Esophagus muscularis mucosa (tissue), 4 donors: Measurements from ENCODE around the gene ARHGAP32. TPM values are rescaled to one million over a fixed set of nuclear protein-coding genes. Genes with fewer than 3 reads are reported as not detected.

Experiments used
- DNase-seq: peaks from one replicate; pipeline ENCODE4 v3.0.0-alpha.2; 2017; ENCODE audit errors: extremely low spot score
- H3K27ac ChIP-seq, 4 donors: fragments of 200-600 bp; sonication (generic); replicated peaks in 1 of 4; 1 replicate in 3 of 4; 2 replicates in 1 of 4; pipeline ENCODE4 v1.5.1; 2016 to 2019; ENCODE audit warnings: mild to moderate bottlenecking in 1 of 4
- H3K27me3 ChIP-seq, 4 donors: fragments of 200-600 bp; sonication (generic); one replicate each; pipeline versions ENCODE4 v1.5.1 to v1.6.0; 2016 to 2019
- H3K36me3 ChIP-seq, 4 donors: fragments of 200-600 bp; sonication (generic); one replicate each; pipeline ENCODE4 v1.5.1; 2016 to 2019
- H3K4me1 ChIP-seq, 4 donors: fragments of 200-600 bp; sonication (generic); one replicate each; pipeline ENCODE4 v1.5.1; 2016 to 2019
- H3K4me3 ChIP-seq, 4 donors: fragments of 200-600 bp; sonication (generic); 1 replicate in 2 of 4; 2 replicates in 2 of 4; pipeline ENCODE4 v1.5.1; 2016 to 2019; ENCODE audit warnings: mild to moderate bottlenecking in 4 of 4, moderate library complexity in 1 of 4
- H3K9me3 ChIP-seq, 4 donors: fragments of 200-600 bp; sonication (generic); 1 replicate in 3 of 4; 2 replicates in 1 of 4; pipeline ENCODE4 v1.5.1; 2016 to 2019
- CTCF ChIP-seq, 3 experiments: fragments of 200-600 bp in 2 of 3; fragments of 450-650 bp in 1 of 3; sonication (generic) in 2 of 3; IDR thresholded peaks; one replicate each; pipeline ENCODE4 v1.5.1; 2017 to 2019; ENCODE audit warnings: antibody characterized with exemption in 3 of 3, mild to moderate bottlenecking in 2 of 3, moderate library complexity in 1 of 3
- EP300 ChIP-seq: sonication (generic); formaldehyde crosslinking; IDR thresholded peaks from one replicate; pipeline ENCODE4 v1.6.1; 2017; ENCODE audit warnings: antibody characterized with exemption
- POLR2A ChIP-seq: fragments of 450-650 bp; IDR thresholded peaks from one replicate; pipeline ENCODE4 v1.6.1; 2017; ENCODE audit warnings: antibody characterized with exemption, moderate library complexity, mild to moderate bottlenecking, low read depth
- POLR2AphosphoS5 ChIP-seq, 2 donors: sonication (generic); formaldehyde crosslinking; IDR thresholded peaks; one replicate each; pipeline ENCODE4 v1.6.1; 2017; ENCODE audit warnings: antibody characterized with exemption in 2 of 2
- WGBS: methylation state at CpG from one replicate; pipeline ENCODE4 v1.1.5; 2018; 5-methylcytosine and 5-hydroxymethylcytosine counted together
- intact Hi-C: fragments of 100-400 bp; cut with DNase I; formaldehyde crosslinking; loops from one replicate; pipeline ENCODE4 v1.15.1; 2023
- total RNA-seq, 4 donors: library from RNA; depleted of rRNA; stranded (reverse); fragments of >200 nt; gene quantifications; one replicate each; pipeline versions ENCODE4 v1.1.0 to v1.2.1, GENCODE V29; 2016

The ARHGAP32 gene
- total RNA-seq, 4 donors from 2014 or later, result 11.9 to 17.0 (median 15.8) TPM

- Histone ChIP-seq H3K36me3 (no peaks in the 10 kb centered on the region), H3K4me3 (no peak overlapping the region), H3K27ac (no peak overlapping the region), H3K9me3 (no peaks in the 10 kb centered on the region), H3K27me3 (peaks cover 0 to 26% (median 0%) of the 10 kb centered on the region in 4 donors), H3K4me1 (no peaks in the 10 kb centered on the region)
- no peak for TF ChIP-seq POLR2A
- TF ChIP-seq POLR2AphosphoS5 (IDR thresholded peaks at IDR 0.05), result no peak
- TF ChIP-seq EP300, result no peak
- no peak for TF ChIP-seq CTCF (IDR thresholded peaks at IDR 0.05)
- WGBS, result 86% methylated on average over 7 of the region's 8 CpGs
- no peak for DNase-seq
- intact Hi-C loops, result no loop called here
Measured at GRCh38 chr11:128941110-128941509, 251.0 kb downstream of the ARHGAP32 start.

- no peak for DNase-seq
- Histone ChIP-seq H3K4me3 (no peak overlapping the region), H3K4me1 (no peaks in the 10 kb centered on the region), H3K27me3 (peaks cover 0 to 26% (median 0%) of the 10 kb centered on the region in 4 donors), H3K36me3 (no peaks in the 10 kb centered on the region), H3K27ac (no peak overlapping the region), H3K9me3 (no peaks in the 10 kb centered on the region)
- whole genome bisulfite sequencing, result 92% methylated on average over 6 of the region's 15 CpGs
- TF ChIP-seq CTCF (IDR thresholded peaks at IDR 0.05), result no peak
- no peak for TF ChIP-seq POLR2AphosphoS5 (IDR thresholded peaks at IDR 0.05)
- TF ChIP-seq POLR2A, result no peak
- TF ChIP-seq EP300, result no peak
- intact Hi-C loops, result no loop called here
Measured at GRCh38 chr11:128940603-128941002, 251.5 kb downstream of the ARHGAP32 start.

GRCh38 chr11:128940156-128940555, 252.0 kb downstream of the ARHGAP32 start:
- H3K4me1 ChIP-seq, result no peaks in the 10 kb centered on the region
- WGBS, result 71% methylated on average over 5 of the region's 5 CpGs
- H3K27me3 ChIP-seq, result peaks cover 0 to 26% (median 0%) of the 10 kb centered on the region in 4 donors
- no peaks in the 10 kb centered on the region for H3K9me3 ChIP-seq
- H3K27ac ChIP-seq, result no peak overlapping the region
- no peak overlapping the region for H3K4me3 ChIP-seq
- H3K36me3 ChIP-seq, result no peaks in the 10 kb centered on the region
- DNase-seq, result no peak
- intact Hi-C loops, result no loop called here
- TF ChIP-seq POLR2AphosphoS5 (IDR thresholded peaks at IDR 0.05) (no peak), POLR2A (no peak), CTCF (IDR thresholded peaks at IDR 0.05) (no peak), EP300 (no peak)

- no peak overlapping the region for H3K27ac ChIP-seq
- no peak for DNase-seq
- no peaks in the 10 kb centered on the region for H3K9me3 ChIP-seq
- intact Hi-C loops, result no loop called here
- TF ChIP-seq POLR2AphosphoS5 (IDR thresholded peaks at IDR 0.05) (no peak), CTCF (IDR thresholded peaks at IDR 0.05) (no peak), EP300 (no peak), POLR2A (no peak)
- H3K36me3 ChIP-seq, result no peaks in the 10 kb centered on the region
- WGBS, result 71% methylated on average over 11 of the region's 11 CpGs
- no peak overlapping the region for H3K4me3 ChIP-seq
- H3K27me3 ChIP-seq, result peaks cover 0 to 26% (median 0%) of the 10 kb centered on the region in 4 donors
- no peaks in the 10 kb centered on the region for H3K4me1 ChIP-seq
Measured at GRCh38 chr11:128939591-128939990, 252.5 kb downstream of the ARHGAP32 start.
